GM12873 (cell line): ENCODE measurements around the gene MYO1D.

Source experiments
- CTCF ChIP-seq: IDR thresholded peaks from 2 replicates; pipeline ENCODE4 v1.5.1; 2012; ENCODE audit warnings: low read depth, mild to moderate bottlenecking, moderate library complexity, low read length, control low read depth; ENCODE audit not compliant: insufficient read depth; ENCODE audit errors: missing control alignments

The MYO1D gene

GRCh38 chr17:32552280-32552679 lies 324.6 kb downstream of the MYO1D start:
- no peak for TF ChIP-seq CTCF

GRCh38 chr17:32551186-32551955 lies 325.6 kb downstream of the MYO1D start:
- no peak for TF ChIP-seq CTCF

GRCh38 chr17:32549559-32549958 lies 327.4 kb downstream of the MYO1D start:
- no peak for TF ChIP-seq CTCF

GRCh38 chr17:32546031-32546444 lies 330.9 kb downstream of the MYO1D start:
- TF ChIP-seq CTCF, result no peak

GRCh38 chr17:32542186-32542585 lies 334.7 kb downstream of the MYO1D start:
- TF ChIP-seq CTCF, result no peak

- no peak for TF ChIP-seq CTCF
Measured at GRCh38 chr17:32541640-32542039, 335.3 kb downstream of the MYO1D start.

- TF ChIP-seq CTCF, result no peak
Measured at GRCh38 chr17:32536736-32537643, 339.9 kb downstream of the MYO1D start.
